BLaER1 treated with 17β-estradiol and CSF1 and Interleukin-3, amounts not matched to agents 10 nM and 100 nM (cell line): Measurements from ENCODE around the gene SKP1.
A peak's percentile ranks its signal among the peaks of the same experiment; 100 is the strongest.

ENCODE experiments used
- H3K27ac ChIP-seq, 11 experiments: shearing (Covaris generic); formaldehyde crosslinking; 2 replicates each; pipeline ENCODE4 v1.8.1; 2022
- H3K27me3 ChIP-seq, 11 experiments: shearing (Covaris generic); formaldehyde crosslinking; 2 replicates each; pipeline ENCODE4 v1.8.1; 2022
- H3K36me3 ChIP-seq, 11 experiments: shearing (Covaris generic); formaldehyde crosslinking; 2 replicates each; pipeline ENCODE4 v1.8.1; 2022
- H3K4me1 ChIP-seq, 10 experiments: shearing (Covaris generic); formaldehyde crosslinking; 2 replicates each; pipeline ENCODE4 v1.8.1; 2022
- H3K4me2 ChIP-seq, 11 experiments: shearing (Covaris generic); formaldehyde crosslinking; 2 replicates each; pipeline ENCODE4 v1.8.1; 2022
- H3K4me3 ChIP-seq, 10 experiments: shearing (Covaris generic); formaldehyde crosslinking; 2 replicates each; pipeline ENCODE4 v1.8.1; 2022
- H3K9ac ChIP-seq, 11 experiments: shearing (Covaris generic); formaldehyde crosslinking; 2 replicates each; pipeline ENCODE4 v1.8.1; 2022
- H3K9me3 ChIP-seq, 11 experiments: shearing (Covaris generic); formaldehyde crosslinking; replicated peaks in 1 of 11; 2 replicates each; pipeline ENCODE4 v1.8.1; 2022
- H4K20me1 ChIP-seq, 11 experiments: shearing (Covaris generic); formaldehyde crosslinking; 2 replicates each; pipeline ENCODE4 v1.8.1; 2022
- Cebpa-rat ChIP-seq, 11 experiments: shearing (Covaris generic); IDR thresholded peaks; 2 replicates each; pipeline ENCODE4 v1.8.1; 2022

The SKP1 gene

GRCh38 chr5:134106991-134107701, 69.6 kb downstream of the SKP1 start:
- peaks cover 6 to 22% (median 20%) of the 10 kb centered on the region in 10 experiments; a peak in 18 of 20 replicates for H3K4me1 ChIP-seq
- no peak for TF ChIP-seq Cebpa-rat (IDR thresholded peaks at IDR 0.05)

GRCh38 chr5:134103998-134104654, 72.6 kb downstream of the SKP1 start:
- Histone ChIP-seq H3K27me3 (no peaks in the 10 kb centered on the region; a peak in 1 of 22 replicates), H3K9me3 (no peaks in the 10 kb centered on the region), H3K27ac (no peak overlapping the region), H3K4me3 (no peak overlapping the region), H3K9ac (no peak overlapping the region), H4K20me1 (peaks cover 0 to 5% (median 0%) of the 10 kb centered on the region in 11 experiments; a peak in 2 of 22 replicates), H3K4me1 (peaks cover 34 to 42% (median 40%) of the 10 kb centered on the region in 10 experiments), H3K4me2 (peak overlapping the region in 10 of 11 experiments; percentile 18 to 74 (median 54); a peak in 20 of 22 replicates), H3K36me3 (no peaks in the 10 kb centered on the region)
- TF ChIP-seq Cebpa-rat (IDR thresholded peaks at IDR 0.05): no peak

More at GRCh38 chr5:134106991-134107701, 69.6 kb downstream of the SKP1 start:
- no peaks in the 10 kb centered on the region for H3K9me3 ChIP-seq
- H3K4me2 ChIP-seq: no peak overlapping the region
- no peak overlapping the region for H3K4me3 ChIP-seq
- H3K36me3 ChIP-seq: no peaks in the 10 kb centered on the region
- peaks cover 0 to 5% (median 0%) of the 10 kb centered on the region in 11 experiments; a peak in 1 of 22 replicates for H4K20me1 ChIP-seq
- H3K27ac ChIP-seq: no peak overlapping the region
- no peak overlapping the region for H3K9ac ChIP-seq
- peaks cover 19 to 25% (median 23%) of the 10 kb centered on the region in 11 experiments for H3K27me3 ChIP-seq

GRCh38 chr5:134103397-134103796, 73.4 kb downstream of the SKP1 start:
- Histone ChIP-seq H3K27me3 (no peaks in the 10 kb centered on the region; a peak in 1 of 22 replicates), H3K9me3 (no peaks in the 10 kb centered on the region), H3K9ac (no peak overlapping the region), H3K36me3 (no peaks in the 10 kb centered on the region), H3K27ac (no peak overlapping the region), H3K4me1 (peaks cover 39 to 48% (median 41%) of the 10 kb centered on the region in 10 experiments), H3K4me3 (no peak overlapping the region), H3K4me2 (no peak overlapping the region), H4K20me1 (peaks cover 0 to 5% (median 0%) of the 10 kb centered on the region in 11 experiments; a peak in 2 of 22 replicates)
- no peak for TF ChIP-seq Cebpa-rat (IDR thresholded peaks at IDR 0.05)

GRCh38 chr5:134101686-134102439, 74.9 kb downstream of the SKP1 start:
- no peaks in the 10 kb centered on the region for H3K36me3 ChIP-seq
- H3K4me2 ChIP-seq: peak overlapping the region; percentile 46 to 73 (median 64)
- H3K9me3 ChIP-seq: no peaks in the 10 kb centered on the region
- peaks cover 0 to 3% (median 0%) of the 10 kb centered on the region in 11 experiments; a peak in 2 of 22 replicates for H4K20me1 ChIP-seq
- peaks cover 39 to 57% (median 44%) of the 10 kb centered on the region in 10 experiments for H3K4me1 ChIP-seq
- TF ChIP-seq Cebpa-rat (IDR thresholded peaks at IDR 0.05): no peak
- H3K27ac ChIP-seq: no peak overlapping the region
- peaks cover 0 to 4% (median 0%) of the 10 kb centered on the region in 11 experiments; a peak in 2 of 22 replicates for H3K27me3 ChIP-seq
- no peak overlapping the region for H3K9ac ChIP-seq
- H3K4me3 ChIP-seq: no peak overlapping the region

GRCh38 chr5:134100283-134101091, 76.3 kb downstream of the SKP1 start:
- Histone ChIP-seq H3K4me3 (no peak overlapping the region), H3K4me1 (peaks cover 47 to 71% (median 53%) of the 10 kb centered on the region in 10 experiments), H3K36me3 (no peaks in the 10 kb centered on the region), H3K27ac (peak overlapping the region in 1 of 11 experiments; percentile 47; a peak in 2 of 22 replicates), H3K9me3 (no peaks in the 10 kb centered on the region), H3K27me3 (peaks cover 0 to 10% (median 0%) of the 10 kb centered on the region in 11 experiments; a peak in 5 of 22 replicates), H3K9ac (peak overlapping the region in 6 of 11 experiments; percentile 12 to 55 (median 25); a peak in 4 of 22 replicates), H4K20me1 (peaks cover 0 to 3% (median 0%) of the 10 kb centered on the region in 11 experiments; a peak in 2 of 22 replicates), H3K4me2 (peak overlapping the region; percentile 39 to 72 (median 60))
- no peak for TF ChIP-seq Cebpa-rat (IDR thresholded peaks at IDR 0.05)

GRCh38 chr5:134099939-134100282, 76.8 kb downstream of the SKP1 start:
- H3K9ac ChIP-seq: peak overlapping the region in 2 of 11 experiments; percentile 15 to 55; a peak in 2 of 22 replicates
- H3K4me3 ChIP-seq: no peak overlapping the region
- peak overlapping the region in 1 of 11 experiments; percentile 47; a peak in 2 of 22 replicates for H3K27ac ChIP-seq

GRCh38 chr5:134099288-134099872, 77.4 kb downstream of the SKP1 start:
- H3K4me2 ChIP-seq: peak overlapping the region; percentile 39 to 72 (median 60)
- H3K27me3 ChIP-seq: peaks cover 0 to 11% (median 0%) of the 10 kb centered on the region in 11 experiments; a peak in 5 of 22 replicates
- no peaks in the 10 kb centered on the region for H3K36me3 ChIP-seq
- no peak for TF ChIP-seq Cebpa-rat (IDR thresholded peaks at IDR 0.05)
- peaks cover 0 to 3% (median 0%) of the 10 kb centered on the region in 11 experiments; a peak in 2 of 22 replicates for H4K20me1 ChIP-seq
- H3K9ac ChIP-seq: 0 out of 22 replicates have a peak overlapping the region, but pooled peaks of 1 of the 11 experiments have one; percentile 55
- H3K27ac ChIP-seq: peak overlapping the region in 1 of 11 experiments; percentile 47; a peak in 2 of 22 replicates
- H3K9me3 ChIP-seq: no peaks in the 10 kb centered on the region
- H3K4me1 ChIP-seq: peaks cover 43 to 72% (median 52%) of the 10 kb centered on the region in 10 experiments
- H3K4me3 ChIP-seq: no peak overlapping the region

More at GRCh38 chr5:134099939-134100282, 76.8 kb downstream of the SKP1 start:
- Histone ChIP-seq H3K4me1 (peaks cover 48 to 72% (median 55%) of the 10 kb centered on the region in 10 experiments), H3K36me3 (no peaks in the 10 kb centered on the region), H3K27me3 (peaks cover 0 to 11% (median 0%) of the 10 kb centered on the region in 11 experiments; a peak in 5 of 22 replicates), H3K4me2 (peak overlapping the region; percentile 39 to 72 (median 60)), H4K20me1 (peaks cover 0 to 3% (median 0%) of the 10 kb centered on the region in 11 experiments; a peak in 2 of 22 replicates), H3K9me3 (no peaks in the 10 kb centered on the region)
- no peak for TF ChIP-seq Cebpa-rat (IDR thresholded peaks at IDR 0.05)
